ENCODE results near the gene CIRBP. TPM values are rescaled to one million over a fixed set of nuclear protein-coding genes. Genes with fewer than 3 reads are reported as not detected.
A peak's percentile ranks its signal among the peaks of the same experiment; 100 is the strongest.

The CIRBP gene
- total and polyA plus RNA-seq, 9 of the 15 experiments (the other 6 are each of a cell fraction or from before 2014, with no cell fraction given): 20.5 to 327 (median 176) TPM

DNA sequence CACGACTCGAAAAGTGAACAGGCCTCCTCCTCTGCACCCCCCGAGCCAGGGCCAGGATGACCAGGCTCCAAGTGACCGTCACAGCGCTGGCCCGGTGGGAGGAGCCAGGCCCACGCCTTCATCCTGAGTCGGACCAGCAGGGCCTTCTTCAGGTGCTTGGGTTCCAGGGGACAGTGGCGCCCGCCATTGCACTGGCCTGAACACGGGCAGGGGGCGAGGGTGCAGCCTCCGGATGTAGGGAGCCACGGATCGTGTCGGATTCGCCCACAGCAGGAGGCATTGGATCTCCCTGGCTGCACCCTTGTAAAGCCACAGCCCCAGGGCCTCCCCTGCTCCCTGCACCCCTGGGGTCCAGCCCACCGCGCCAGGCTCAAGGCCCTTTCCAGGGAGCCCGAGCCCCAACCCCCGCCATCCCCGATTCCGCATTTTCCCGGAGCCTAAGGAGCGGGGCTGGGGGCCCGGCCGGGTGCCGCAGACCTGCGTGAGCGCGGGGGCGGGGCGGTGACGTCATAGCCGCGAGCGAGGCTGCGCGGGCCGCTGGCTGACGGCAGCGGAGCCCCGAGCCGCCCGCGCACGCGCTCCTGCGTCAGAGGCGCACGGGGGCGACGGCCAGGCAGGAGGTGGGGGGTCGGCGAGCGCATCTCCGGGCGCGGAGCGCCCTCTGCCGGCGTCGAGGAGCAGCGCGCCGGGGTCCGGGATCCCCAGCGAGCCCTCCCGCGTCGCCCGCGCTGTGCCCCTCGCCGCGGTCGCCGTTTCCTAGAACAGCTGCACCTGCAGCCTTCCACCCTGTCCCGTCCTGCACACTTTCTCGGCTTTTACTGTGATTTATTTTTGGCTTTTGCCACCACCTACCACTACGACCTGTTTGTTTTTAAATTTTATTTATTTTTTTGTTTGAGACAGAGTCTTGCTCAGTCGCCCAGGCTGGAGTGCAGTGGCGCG lies 29.1 kb upstream of the CIRBP start (continued):
- TF ChIP-seq GABPA (tag; conservative IDR thresholded peaks at IDR 0.05; ENCODE audit: low read depth) (no peak; the same call in 1 of the 2 replicates), EHMT2 (IDR thresholded peaks at IDR 0.05) (no peak), NCOR1 (IDR thresholded peaks at IDR 0.05) (no peak), NRF1 (conservative IDR thresholded peaks at IDR 0.05 in 1 of 2, IDR thresholded peaks at IDR 0.05 in 1 of 2) (peak; percentile 94 to 95), ZNF75A (CRISPR knock-in tag; IDR thresholded peaks at IDR 0.05) (peak; percentile 36; the same call in 1 of the 2 replicates), ATF7 (IDR thresholded peaks at IDR 0.05) (peak; percentile 99), YY1 (IDR thresholded peaks at IDR 0.05; ENCODE audit: borderline replicate concordance in 1 of 3, control insufficient read depth in 1 of 3, extremely low read depth in 1 of 3, insufficient read depth in 3 of 3, insufficient read length in 1 of 3, insufficient replicate concordance in 2 of 3, low read depth in 1 of 3, low read length in 2 of 3) (peak in 2 of 3 experiments; percentile 17 to 57), ZNF778 (CRISPR knock-in tag; IDR thresholded peaks at IDR 0.05) (no peak), HDAC1 (IDR thresholded peaks at IDR 0.05) (no peak; a peak in 1 of 4 replicates), ZNF589 (CRISPR knock-in tag; IDR thresholded peaks at IDR 0.05; ENCODE audit: low read depth) (no peak), ZBTB12 (CRISPR knock-in tag; IDR thresholded peaks at IDR 0.05) (peak; percentile 94), RBM25 (IDR thresholded peaks at IDR 0.05; ENCODE audit: low read depth, low read length, severe bottlenecking) (no peak), POLR2AphosphoS2 (IDR thresholded peaks at IDR 0.05; ENCODE audit: low read length) (no peak), FOXJ2 (tag; IDR thresholded peaks at IDR 0.05) (no peak), SREBF2 (CRISPR knock-in tag; IDR thresholded peaks at IDR 0.05) (no peak), ZNF143 (CRISPR knock-in tag; IDR thresholded peaks at IDR 0.05) (no peak)
- TF ChIP-seq, protein P1, sequence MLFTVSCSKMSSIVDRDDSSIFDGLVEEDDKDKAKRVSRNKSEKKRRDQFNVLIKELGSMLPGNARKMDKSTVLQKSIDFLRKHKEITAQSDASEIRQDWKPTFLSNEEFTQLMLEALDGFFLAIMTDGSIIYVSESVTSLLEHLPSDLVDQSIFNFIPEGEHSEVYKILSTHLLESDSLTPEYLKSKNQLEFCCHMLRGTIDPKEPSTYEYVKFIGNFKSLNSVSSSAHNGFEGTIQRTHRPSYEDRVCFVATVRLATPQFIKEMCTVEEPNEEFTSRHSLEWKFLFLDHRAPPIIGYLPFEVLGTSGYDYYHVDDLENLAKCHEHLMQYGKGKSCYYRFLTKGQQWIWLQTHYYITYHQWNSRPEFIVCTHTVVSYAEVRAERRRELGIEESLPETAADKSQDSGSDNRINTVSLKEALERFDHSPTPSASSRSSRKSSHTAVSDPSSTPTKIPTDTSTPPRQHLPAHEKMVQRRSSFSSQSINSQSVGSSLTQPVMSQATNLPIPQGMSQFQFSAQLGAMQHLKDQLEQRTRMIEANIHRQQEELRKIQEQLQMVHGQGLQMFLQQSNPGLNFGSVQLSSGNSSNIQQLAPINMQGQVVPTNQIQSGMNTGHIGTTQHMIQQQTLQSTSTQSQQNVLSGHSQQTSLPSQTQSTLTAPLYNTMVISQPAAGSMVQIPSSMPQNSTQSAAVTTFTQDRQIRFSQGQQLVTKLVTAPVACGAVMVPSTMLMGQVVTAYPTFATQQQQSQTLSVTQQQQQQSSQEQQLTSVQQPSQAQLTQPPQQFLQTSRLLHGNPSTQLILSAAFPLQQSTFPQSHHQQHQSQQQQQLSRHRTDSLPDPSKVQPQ (CRISPR knock-in tag; IDR thresholded peaks at IDR 0.05; ENCODE audit: borderline replicate concordance): no peak
- TF ChIP-seq, protein P2, sequence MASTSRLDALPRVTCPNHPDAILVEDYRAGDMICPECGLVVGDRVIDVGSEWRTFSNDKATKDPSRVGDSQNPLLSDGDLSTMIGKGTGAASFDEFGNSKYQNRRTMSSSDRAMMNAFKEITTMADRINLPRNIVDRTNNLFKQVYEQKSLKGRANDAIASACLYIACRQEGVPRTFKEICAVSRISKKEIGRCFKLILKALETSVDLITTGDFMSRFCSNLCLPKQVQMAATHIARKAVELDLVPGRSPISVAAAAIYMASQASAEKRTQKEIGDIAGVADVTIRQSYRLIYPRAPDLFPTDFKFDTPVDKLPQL (IDR thresholded peaks at IDR 0.05; ENCODE audit: extremely low read depth, insufficient read length): no peak
- TF ChIP-seq, protein P3, sequence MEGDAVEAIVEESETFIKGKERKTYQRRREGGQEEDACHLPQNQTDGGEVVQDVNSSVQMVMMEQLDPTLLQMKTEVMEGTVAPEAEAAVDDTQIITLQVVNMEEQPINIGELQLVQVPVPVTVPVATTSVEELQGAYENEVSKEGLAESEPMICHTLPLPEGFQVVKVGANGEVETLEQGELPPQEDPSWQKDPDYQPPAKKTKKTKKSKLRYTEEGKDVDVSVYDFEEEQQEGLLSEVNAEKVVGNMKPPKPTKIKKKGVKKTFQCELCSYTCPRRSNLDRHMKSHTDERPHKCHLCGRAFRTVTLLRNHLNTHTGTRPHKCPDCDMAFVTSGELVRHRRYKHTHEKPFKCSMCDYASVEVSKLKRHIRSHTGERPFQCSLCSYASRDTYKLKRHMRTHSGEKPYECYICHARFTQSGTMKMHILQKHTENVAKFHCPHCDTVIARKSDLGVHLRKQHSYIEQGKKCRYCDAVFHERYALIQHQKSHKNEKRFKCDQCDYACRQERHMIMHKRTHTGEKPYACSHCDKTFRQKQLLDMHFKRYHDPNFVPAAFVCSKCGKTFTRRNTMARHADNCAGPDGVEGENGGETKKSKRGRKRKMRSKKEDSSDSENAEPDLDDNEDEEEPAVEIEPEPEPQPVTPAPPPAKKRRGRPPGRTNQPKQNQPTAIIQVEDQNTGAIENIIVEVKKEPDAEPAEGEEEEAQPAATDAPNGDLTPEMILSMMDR (IDR thresholded peaks at IDR 0.05 in 2 of 3, conservative IDR thresholded peaks at IDR 0.05 in 1 of 3; ENCODE audit: insufficient read depth in 2 of 3, low read depth in 1 of 3, low read length in 3 of 3): peak; percentile 74 to 90 (median 89)

Measured in K562 (cell line).